SIG-M5 (cell line): Measurements from ENCODE around the gene ATAD3C.
"Not testable (repeated sequence)": the region's sequence is repeated elsewhere in the genome, so short reads cannot be mapped to it uniquely, and the experiment has no call there.

ENCODE experiments used
- DNase-seq: peaks from one replicate; lab custom pipeline; 2025; lab: John Stamatoyannopoulos, UW

ATAD3C gene

DNA sequence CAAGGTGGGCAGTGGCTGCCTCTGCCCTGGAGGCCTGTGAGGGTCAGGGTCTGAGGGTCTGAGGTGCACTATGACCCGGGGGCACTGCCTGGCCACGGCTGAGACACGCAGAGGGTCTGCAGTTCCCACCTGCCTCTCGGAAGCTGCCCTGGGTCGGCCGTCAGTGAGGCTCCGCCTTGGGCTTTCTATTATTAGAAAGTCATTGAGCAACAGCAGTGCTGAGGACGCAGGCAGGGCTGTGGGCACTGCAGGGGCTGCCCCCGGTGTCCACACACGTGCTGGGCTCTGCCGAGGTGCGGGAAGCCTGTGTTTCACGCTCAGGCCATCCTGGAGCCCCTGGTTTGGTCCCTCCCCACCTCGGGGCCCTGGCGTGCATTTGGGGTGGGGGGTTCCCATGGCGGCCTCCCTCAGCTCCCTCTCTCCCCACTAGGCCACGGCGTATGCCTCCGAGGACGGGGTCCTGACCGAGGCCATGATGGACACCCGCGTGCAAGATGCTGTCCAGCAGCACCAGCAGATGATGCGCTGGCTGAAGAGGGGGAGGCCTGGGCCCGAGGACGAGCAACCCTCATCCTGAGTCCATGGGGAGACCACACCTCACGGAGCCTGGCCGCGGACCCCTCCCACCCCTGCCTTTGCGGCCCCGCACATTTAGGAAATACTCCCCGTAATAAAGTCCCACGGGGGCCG is 59.4 kb downstream of the ATAD3C start:
- DNase-seq = not testable (repeated sequence)

DNA sequence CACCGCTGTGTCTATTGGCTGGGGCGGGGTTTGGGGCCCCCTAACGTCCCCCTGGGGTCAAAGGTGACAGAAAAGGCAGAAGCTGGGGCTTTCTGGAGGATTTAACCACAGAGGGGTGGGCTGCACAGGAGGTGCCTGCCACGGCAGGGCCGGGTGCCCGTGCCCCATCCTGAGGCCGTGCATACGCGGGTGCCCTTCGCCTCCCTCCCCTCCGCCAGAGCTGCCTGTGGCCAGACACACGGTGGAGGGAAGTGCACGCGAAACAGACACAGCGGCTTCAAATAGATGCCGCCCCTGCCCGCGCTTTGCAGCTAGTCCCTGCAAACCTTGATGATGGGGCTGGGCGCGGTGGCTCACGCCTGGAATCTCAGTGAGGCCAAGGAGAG is 60.0 kb downstream of the ATAD3C start:
- not testable (repeated sequence) for DNase-seq

DNA sequence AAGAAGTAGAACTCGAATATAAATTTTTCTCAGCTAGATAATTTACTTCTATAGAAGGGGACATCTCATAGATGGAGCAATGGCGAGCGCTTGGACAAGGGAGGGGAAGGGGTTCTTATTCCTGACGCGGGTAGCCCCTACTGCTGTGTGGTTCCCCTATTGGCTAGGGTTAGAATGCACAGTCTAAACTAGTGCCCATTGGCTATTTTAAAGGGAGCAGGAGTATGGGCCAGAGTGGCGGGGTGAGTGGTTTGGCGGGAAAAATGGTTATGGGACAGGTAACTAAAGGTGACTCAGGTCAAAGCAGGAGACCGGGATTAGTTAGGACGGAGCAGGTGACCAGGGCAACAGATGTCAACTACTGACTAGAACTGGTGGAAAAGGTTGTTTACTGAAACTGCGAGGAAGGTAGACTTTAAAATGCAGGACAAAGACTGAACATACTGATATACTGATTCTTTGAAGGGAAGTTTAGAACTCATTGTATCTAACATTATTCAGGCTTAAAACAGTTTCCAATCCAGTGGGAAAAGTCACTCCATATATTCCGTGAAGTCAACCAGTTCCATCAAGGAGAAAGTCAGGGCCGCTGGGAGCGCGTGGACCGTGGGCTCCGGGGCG is 61.5 kb downstream of the ATAD3C start:
- DNase-seq = no peak

DNA sequence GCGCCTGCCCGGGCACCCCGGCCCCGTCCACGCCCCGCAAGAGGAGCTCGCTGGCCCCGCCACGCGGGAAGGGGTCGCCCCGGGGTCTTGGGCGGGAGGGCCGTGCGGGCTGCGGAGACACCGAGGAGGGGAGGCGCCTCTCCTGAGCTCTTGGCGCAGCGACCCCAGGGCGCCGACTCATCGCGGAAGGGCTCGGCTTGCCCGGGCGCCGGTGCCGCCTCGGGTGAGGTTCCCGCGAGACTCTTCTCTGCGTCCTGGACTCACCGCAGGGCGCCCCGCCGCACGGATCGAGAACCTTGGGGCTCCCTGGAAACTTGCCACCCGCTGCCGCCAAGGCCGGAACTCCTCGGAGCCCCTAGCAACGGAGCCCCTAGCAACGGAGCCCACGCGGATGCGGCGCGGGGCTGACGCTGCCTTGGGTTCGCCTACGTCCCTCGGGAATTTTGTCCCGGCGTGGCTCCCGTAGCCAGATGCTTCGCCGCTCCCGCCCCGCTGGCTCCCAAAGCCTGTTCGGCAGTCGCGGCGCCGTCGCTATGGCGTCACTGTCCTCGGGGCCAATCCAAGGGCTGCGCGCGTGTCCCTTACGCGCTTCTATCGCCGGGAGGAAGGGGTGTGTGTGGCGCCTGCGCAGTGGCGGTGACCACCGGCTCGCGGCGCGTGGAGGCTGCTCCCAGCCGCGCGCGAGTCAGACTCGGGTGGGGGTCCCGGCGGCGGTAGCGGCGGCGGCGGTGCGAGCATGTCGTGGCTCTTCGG is 62.2 kb downstream of the ATAD3C start, which contains the start of gene ATAD3A:
ATAD3A (plus strand) TSS at position 630 of the 753 bp plus-strand sequence; CDS start at position 737, 107 bp downstream.
- DNase-seq = peak; percentile 46

DNA sequence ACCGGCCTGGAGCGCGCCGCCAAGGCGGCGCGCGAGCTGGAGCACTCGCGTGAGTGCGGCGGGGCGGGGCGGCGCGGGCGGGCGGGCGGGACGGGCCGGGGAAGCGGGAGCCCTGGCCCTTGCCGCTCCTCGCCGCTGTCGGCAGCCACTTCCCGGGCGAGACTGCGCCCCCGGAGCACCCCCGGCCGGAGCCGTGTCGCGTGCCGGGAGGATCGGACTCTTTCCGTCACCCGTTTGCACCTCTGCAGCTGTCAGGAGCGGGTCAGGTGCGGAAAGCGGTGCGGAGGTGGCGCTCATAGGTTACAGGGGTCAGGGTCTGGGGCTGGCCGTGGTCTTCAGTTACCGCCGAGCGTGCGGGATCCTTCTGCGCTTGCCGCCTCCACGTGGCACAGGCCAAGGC is 62.9 kb downstream of the ATAD3C start:
- not testable (repeated sequence) for DNase-seq

DNA sequence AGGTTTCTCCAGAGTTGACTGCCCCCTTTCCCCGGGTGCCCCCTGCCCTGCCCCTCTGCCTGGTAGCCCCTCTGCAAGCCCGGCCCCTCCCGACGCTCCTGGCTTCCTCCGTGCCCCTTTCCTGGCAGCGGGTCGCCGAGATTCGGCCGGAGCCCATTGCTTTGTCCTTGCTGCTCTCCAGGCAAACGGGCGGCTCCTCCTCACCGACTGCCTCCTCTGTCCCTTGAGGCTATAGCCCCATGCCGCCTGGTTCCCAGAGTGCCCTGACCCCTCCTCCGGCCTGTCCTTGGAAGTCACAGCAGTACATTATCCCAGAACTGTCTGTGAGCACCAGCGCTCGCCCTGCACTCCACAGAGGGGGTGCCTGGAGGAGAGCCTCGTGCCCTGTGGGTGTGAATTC is 64.2 kb downstream of the ATAD3C start:
- DNase-seq = not testable (repeated sequence)

DNA sequence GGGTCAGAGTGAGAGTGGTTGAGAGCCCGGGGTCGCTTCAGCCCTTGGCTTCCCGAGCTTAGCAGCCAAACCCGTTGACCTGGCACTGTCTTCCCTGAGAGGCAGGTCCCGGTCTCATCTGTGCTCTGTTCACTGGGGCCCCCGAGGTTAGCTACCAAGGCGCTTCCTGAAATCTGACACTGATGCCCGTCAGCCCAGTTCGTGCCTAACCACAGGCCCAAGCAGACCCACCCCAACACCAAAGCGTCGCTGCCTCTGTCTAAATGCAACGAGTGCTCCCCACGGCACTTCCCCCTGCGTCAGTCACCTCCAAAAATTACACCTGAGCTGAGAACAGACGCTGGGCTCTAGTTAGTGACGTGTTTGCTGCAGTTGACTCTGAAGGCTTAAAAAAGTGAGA is 64.9 kb downstream of the ATAD3C start:
- DNase-seq = not testable (repeated sequence)

DNA sequence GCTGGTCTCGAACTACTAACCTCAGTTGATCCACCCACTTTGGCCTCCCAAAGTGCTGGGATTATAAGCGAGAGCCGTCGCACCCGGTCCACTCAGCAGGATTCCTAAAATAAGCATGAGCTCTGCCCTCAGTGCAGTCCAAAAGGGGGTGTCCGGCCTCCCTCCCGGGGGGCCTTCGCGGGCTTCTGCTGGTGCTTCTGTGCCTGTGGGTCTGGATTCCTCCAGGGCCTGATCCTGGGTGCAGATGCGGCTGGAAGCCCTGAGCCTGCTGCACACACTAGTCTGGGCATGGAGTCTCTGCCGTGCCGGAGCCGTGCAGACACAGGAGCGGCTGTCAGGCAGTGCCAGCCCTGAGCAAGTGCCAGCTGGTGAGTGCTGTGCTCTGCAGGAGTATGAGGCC is 67.4 kb downstream of the ATAD3C start:
- DNase-seq = not testable (repeated sequence)

DNA sequence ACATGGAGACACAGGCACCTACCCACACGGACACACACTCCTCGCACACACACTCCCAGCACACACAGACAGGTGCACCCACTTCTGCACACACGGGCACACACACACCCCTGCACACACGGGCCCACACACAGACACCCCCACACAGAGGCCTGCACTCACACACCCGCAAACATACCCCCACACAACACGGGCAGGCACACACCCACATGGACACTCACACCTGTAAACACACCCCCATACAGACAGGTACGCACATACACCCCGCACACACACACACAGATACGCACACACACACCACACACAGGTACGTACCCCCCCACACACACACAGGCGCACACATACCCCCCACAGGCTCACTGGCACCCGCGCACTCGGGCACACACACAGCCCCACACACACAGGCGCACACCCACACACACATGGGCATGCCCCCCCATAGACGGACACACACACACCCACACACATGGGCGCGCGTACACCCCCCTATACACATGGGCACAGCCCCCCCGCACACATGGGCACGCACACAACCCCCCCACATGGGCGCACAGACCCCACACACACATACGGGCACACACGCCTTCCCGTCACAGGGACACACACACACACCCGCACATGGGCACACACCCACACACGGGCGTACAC is 68.6 kb downstream of the ATAD3C start:
- no peak for DNase-seq

DNA sequence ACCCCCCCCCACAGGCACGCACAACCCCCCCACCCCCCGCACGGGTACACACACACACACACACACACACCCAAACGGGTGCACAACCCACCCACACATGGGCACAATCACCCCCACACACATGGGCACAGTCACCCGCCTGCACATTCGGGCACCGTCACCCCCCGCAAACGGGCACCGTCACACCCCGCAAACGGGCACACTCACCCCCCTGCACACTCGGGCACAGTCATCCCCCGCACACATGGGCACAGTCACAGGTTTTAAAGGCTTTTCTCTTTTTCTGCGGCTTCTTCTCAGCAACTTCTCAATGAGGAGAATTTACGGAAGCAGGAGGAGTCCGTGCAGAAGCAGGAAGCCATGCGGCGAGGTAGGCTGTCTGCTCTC is 69.1 kb downstream of the ATAD3C start:
- not testable (repeated sequence) for DNase-seq
